Neuronal stem cell (in vitro differentiated cells): ENCODE measurements around the gene INAFM1.
A peak's percentile ranks its signal among the peaks of the same experiment; 100 is the strongest.

Experiments
- DNase-seq: peaks from one replicate; pipeline ENCODE4 v3.0.0-alpha.2; 2013; ENCODE audit warnings: low spot score
- H2AFZ ChIP-seq: one replicate; pipeline ENCODE4 v1.6.1; 2013; ENCODE audit warnings: mild to moderate bottlenecking, low read length, inconsistent platforms
- H2AK5ac ChIP-seq: 2 replicates; pipeline ENCODE4 v1.6.1; 2013; ENCODE audit warnings: low read depth, mild to moderate bottlenecking, inconsistent platforms, low read length, moderate library complexity, mixed read lengths
- H2BK120ac ChIP-seq: 2 replicates; pipeline ENCODE4 v1.6.1; 2013; ENCODE audit warnings: low read depth, mild to moderate bottlenecking, inconsistent platforms, low read length, moderate library complexity, mixed read lengths
- H2BK12ac ChIP-seq: one replicate; pipeline ENCODE4 v1.6.1; 2013; ENCODE audit warnings: low read length, inconsistent platforms
- H2BK15ac ChIP-seq: 2 replicates; pipeline ENCODE4 v1.6.1; 2013; ENCODE audit warnings: mild to moderate bottlenecking, low read length, inconsistent platforms, mixed read lengths
- H2BK5ac ChIP-seq: one replicate; pipeline ENCODE4 v1.6.1; 2013; ENCODE audit warnings: inconsistent platforms, mild to moderate bottlenecking, low read length, moderate library complexity
- H3K14ac ChIP-seq: one replicate; pipeline ENCODE4 v1.6.1; 2013; ENCODE audit warnings: low read length, inconsistent platforms
- H3K18ac ChIP-seq: 2 replicates; pipeline ENCODE4 v1.6.1; 2013; ENCODE audit warnings: low read length, inconsistent platforms
- H3K23ac ChIP-seq: 2 replicates; pipeline ENCODE4 v1.6.1; 2013; ENCODE audit warnings: low read depth, mild to moderate bottlenecking, mixed read lengths, low read length, inconsistent platforms; ENCODE audit not compliant: poor library complexity
- H3K27ac ChIP-seq: replicated peaks from 3 replicates; pipeline ENCODE4 v1.5.1; 2013; ENCODE audit warnings: low read length, inconsistent platforms
- H3K27me3 ChIP-seq, 3 experiments: 2 replicates each; pipeline ENCODE4 v1.6.1; 2013; ENCODE audit warnings: low read length in 3 of 3, mild to moderate bottlenecking in 2 of 3, inconsistent platforms in 1 of 3, low read depth in 1 of 3, mixed read lengths in 1 of 3, moderate library complexity in 1 of 3; ENCODE audit not compliant: control insufficient read depth in 3 of 3, insufficient read depth in 3 of 3
- H3K36me3 ChIP-seq, 2 donors: replicated peaks in 1 of 2; 2 replicates each; pipeline ENCODE4 v1.6.1; 2013; ENCODE audit warnings: low read length in 2 of 2; ENCODE audit not compliant: control insufficient read depth in 2 of 2, insufficient read depth in 2 of 2
- H3K4ac ChIP-seq: 2 replicates; pipeline ENCODE4 v1.6.1; 2013; ENCODE audit warnings: inconsistent platforms, mild to moderate bottlenecking, low read length, moderate library complexity
- H3K4me1 ChIP-seq, 2 donors: 1 replicate in 1 of 2; 2 replicates in 1 of 2; pipeline ENCODE4 v1.6.1; 2013; ENCODE audit warnings: low read length in 2 of 2, low read depth in 1 of 2; ENCODE audit not compliant: control insufficient read depth in 2 of 2, insufficient read depth in 1 of 2
- H3K4me2 ChIP-seq: one replicate; pipeline ENCODE4 v1.6.1; 2013; ENCODE audit warnings: mild to moderate bottlenecking, low read length, inconsistent platforms; ENCODE audit not compliant: insufficient read depth, poor library complexity, severe bottlenecking
- H3K4me3 ChIP-seq, 2 donors: 2 replicates each; pipeline ENCODE4 v1.5.1; 2013; ENCODE audit warnings: low read length in 2 of 2, mild to moderate bottlenecking in 2 of 2, inconsistent platforms in 1 of 2, moderate library complexity in 1 of 2
- H3K79me1 ChIP-seq: one replicate; pipeline ENCODE4 v1.6.1; 2013; ENCODE audit warnings: low read depth, mild to moderate bottlenecking, inconsistent platforms, low read length, moderate library complexity
- H3K9ac ChIP-seq: one replicate; pipeline ENCODE4 v1.6.1; 2013; ENCODE audit warnings: mild to moderate bottlenecking, low read depth, low read length, inconsistent platforms; ENCODE audit not compliant: poor library complexity
- H3K9me3 ChIP-seq, 2 donors: replicated peaks in 1 of 2; 2 replicates each; pipeline versions ENCODE3 to v1.6.1; 2013; ENCODE audit warnings: low read length in 2 of 2, mild to moderate bottlenecking in 2 of 2, inconsistent platforms in 1 of 2, low read depth in 1 of 2, mixed read lengths in 1 of 2, moderate library complexity in 1 of 2; ENCODE audit not compliant: control insufficient read depth in 2 of 2, insufficient read depth in 1 of 2
- H4K8ac ChIP-seq: one replicate; pipeline ENCODE4 v1.6.1; 2013; ENCODE audit warnings: low read depth, mild to moderate bottlenecking, inconsistent platforms, low read length, moderate library complexity
- H4K91ac ChIP-seq: one replicate; pipeline ENCODE4 v1.6.1; 2013; ENCODE audit warnings: low read length, low read depth, mild to moderate bottlenecking, inconsistent platforms; ENCODE audit not compliant: poor library complexity
- WGBS, 2 donors: extraction: QIAGEN DNeasy Blood & Tissue Kit; methylation state at CpG; one replicate each; pipeline ENCODE4 v1.1.7; 2013; ENCODE audit warnings: missing lambda C conversion rate in 2 of 2, mixed read lengths in 1 of 2; ENCODE audit not compliant: insufficient read length in 2 of 2, insufficient replicate concordance in 1 of 2; ENCODE audit errors: extremely low coverage in 2 of 2; 5-methylcytosine and 5-hydroxymethylcytosine counted together

INAFM1 gene

GRCh38 chr19:47253970-47254369 is 20.7 kb upstream of the INAFM1 start:
- no CpG with 5 or more reads among the region's 5 CpGs for WGBS, 2 donors
- Histone ChIP-seq H3K9ac (no peak overlapping the region), H3K23ac (no peak overlapping the region), H2BK15ac (no peak overlapping the region), H3K27ac (no peak overlapping the region), H3K36me3 (peaks cover 8% of the 10 kb centered on the region in 2 donors), H2BK5ac (no peak overlapping the region), H4K91ac (no peak overlapping the region), H3K79me1 (no peaks in the 10 kb centered on the region), H3K14ac (no peak overlapping the region), H3K18ac (no peak overlapping the region), H3K9me3 (no peaks in the 10 kb centered on the region), H2BK12ac (no peak overlapping the region), H2AK5ac (no peak overlapping the region), H3K4me1 (peaks cover 8% of the 10 kb centered on the region in 2 donors), H3K4me3 (no peak overlapping the region), H3K4me2 (no peak overlapping the region), H3K27me3 (no peaks in the 10 kb centered on the region), H2AFZ (no peak overlapping the region), H3K4ac (no peak overlapping the region), H4K8ac (no peak overlapping the region), H2BK120ac (no peak overlapping the region)
- DNase-seq, result no peak

- peaks cover 27 to 29% of the 10 kb centered on the region in 2 donors for H3K36me3 ChIP-seq
- peak within 1 kb of the TSS; percentile 95 for H3K9ac ChIP-seq
- no peaks in the 10 kb centered on the region for H3K9me3 ChIP-seq
- peak within 1 kb of the TSS; percentile 60 for H2BK15ac ChIP-seq
- peak; percentile 95 for DNase-seq
- peak within 1 kb of the TSS; percentile 73 for H3K23ac ChIP-seq
- H3K4me3 ChIP-seq, result peak within 1 kb of the TSS; percentile 83 to 91
- H2AK5ac ChIP-seq, result no peak within 1 kb of the TSS
- peak within 1 kb of the TSS; percentile 80 for H3K18ac ChIP-seq
- no peak within 1 kb of the TSS for H3K14ac ChIP-seq
- peak within 1 kb of the TSS; percentile 96 for H3K4me2 ChIP-seq
- peaks cover 6% of the 10 kb centered on the region for H3K79me1 ChIP-seq
- no CpG with 5 or more reads among the region's 60 CpGs for WGBS, 2 donors
- peak within 1 kb of the TSS; percentile 44 for H2BK5ac ChIP-seq
- H3K27me3 ChIP-seq, result no peaks in the 10 kb centered on the region
- peak within 1 kb of the TSS; percentile 88 for H2AFZ ChIP-seq
- no peak within 1 kb of the TSS for H2BK12ac ChIP-seq
- peak within 1 kb of the TSS; percentile 89 for H3K27ac ChIP-seq
- H3K4me1 ChIP-seq, result peaks cover 8% of the 10 kb centered on the region in 2 donors
- H4K8ac ChIP-seq, result no peak within 1 kb of the TSS
- no peak within 1 kb of the TSS for H4K91ac ChIP-seq
- H3K4ac ChIP-seq, result no peak within 1 kb of the TSS
- H2BK120ac ChIP-seq, result no peak within 1 kb of the TSS
Observed at GRCh38 chr19:47255879-47256692, 18.6 kb upstream of the INAFM1 start, which contains the start of gene CCDC9. CCDC9 (plus strand) TSS chr19:47256525; CDS start chr19:47258401, 1,876 bp downstream.

GRCh38 chr19:47256693-47257410 is 17.8 kb upstream of the INAFM1 start:
- no peaks in the 10 kb centered on the region for H3K27me3 ChIP-seq
- peaks cover 0 to 2% of the 10 kb centered on the region in 2 donors for H3K9me3 ChIP-seq
- H3K4me2 ChIP-seq, result no peak overlapping the region
- WGBS, 2 donors, result no CpG with 5 or more reads among the region's 52 CpGs
- H3K18ac ChIP-seq, result no peak overlapping the region
- H2AFZ ChIP-seq, result no peak overlapping the region
- H3K4ac ChIP-seq, result no peak overlapping the region
- H2BK5ac ChIP-seq, result no peak overlapping the region
- H3K14ac ChIP-seq, result no peak overlapping the region
- peaks cover 6% of the 10 kb centered on the region for H3K79me1 ChIP-seq
- peak overlapping the region; percentile 73 for H3K23ac ChIP-seq
- peak overlapping the region; percentile 83 to 91 for H3K4me3 ChIP-seq
- no peak overlapping the region for H2BK15ac ChIP-seq
- no peak overlapping the region for H2BK120ac ChIP-seq
- no peak overlapping the region for H4K8ac ChIP-seq
- no peak overlapping the region for H3K9ac ChIP-seq
- H2BK12ac ChIP-seq, result no peak overlapping the region
- H3K4me1 ChIP-seq, result peaks cover 8% of the 10 kb centered on the region in 2 donors
- peak overlapping the region; percentile 89 for H3K27ac ChIP-seq
- no peak overlapping the region for H4K91ac ChIP-seq
- no peak overlapping the region for H2AK5ac ChIP-seq
- peaks cover 30 to 33% of the 10 kb centered on the region in 2 donors for H3K36me3 ChIP-seq
- DNase-seq, result peak; percentile 99
